AG09319 (cell line): Measurements from ENCODE around the gene TMUB1.

Experiments used
- DNase-seq: peaks from one replicate; pipeline ENCODE4 v3.0.0-alpha.2; 2010; ENCODE audit warnings: low read depth; ENCODE audit errors: extremely low read depth
- TF ChIP-seq, protein P1 (sequence below): IDR thresholded peaks from 2 replicates; pipeline ENCODE4 v1.5.1; 2011; ENCODE audit warnings: low read depth, mild to moderate bottlenecking, inconsistent platforms, low read length, moderate library complexity

TMUB1 gene

GRCh38 chr7:151069841-151070573 lies 13.3 kb downstream of the TMUB1 start:
- no peak for DNase-seq

GRCh38 chr7:151068069-151068773 lies 15.1 kb downstream of the TMUB1 start:
- no peak for DNase-seq
- TF ChIP-seq, protein P1, sequence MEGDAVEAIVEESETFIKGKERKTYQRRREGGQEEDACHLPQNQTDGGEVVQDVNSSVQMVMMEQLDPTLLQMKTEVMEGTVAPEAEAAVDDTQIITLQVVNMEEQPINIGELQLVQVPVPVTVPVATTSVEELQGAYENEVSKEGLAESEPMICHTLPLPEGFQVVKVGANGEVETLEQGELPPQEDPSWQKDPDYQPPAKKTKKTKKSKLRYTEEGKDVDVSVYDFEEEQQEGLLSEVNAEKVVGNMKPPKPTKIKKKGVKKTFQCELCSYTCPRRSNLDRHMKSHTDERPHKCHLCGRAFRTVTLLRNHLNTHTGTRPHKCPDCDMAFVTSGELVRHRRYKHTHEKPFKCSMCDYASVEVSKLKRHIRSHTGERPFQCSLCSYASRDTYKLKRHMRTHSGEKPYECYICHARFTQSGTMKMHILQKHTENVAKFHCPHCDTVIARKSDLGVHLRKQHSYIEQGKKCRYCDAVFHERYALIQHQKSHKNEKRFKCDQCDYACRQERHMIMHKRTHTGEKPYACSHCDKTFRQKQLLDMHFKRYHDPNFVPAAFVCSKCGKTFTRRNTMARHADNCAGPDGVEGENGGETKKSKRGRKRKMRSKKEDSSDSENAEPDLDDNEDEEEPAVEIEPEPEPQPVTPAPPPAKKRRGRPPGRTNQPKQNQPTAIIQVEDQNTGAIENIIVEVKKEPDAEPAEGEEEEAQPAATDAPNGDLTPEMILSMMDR: no peak

More at GRCh38 chr7:151069841-151070573, 13.3 kb downstream of the TMUB1 start:
- TF ChIP-seq, protein P1: no peak

GRCh38 chr7:151066273-151066974 lies 16.9 kb downstream of the TMUB1 start:
- no peak for DNase-seq
- TF ChIP-seq, protein P1: no peak

DNA sequence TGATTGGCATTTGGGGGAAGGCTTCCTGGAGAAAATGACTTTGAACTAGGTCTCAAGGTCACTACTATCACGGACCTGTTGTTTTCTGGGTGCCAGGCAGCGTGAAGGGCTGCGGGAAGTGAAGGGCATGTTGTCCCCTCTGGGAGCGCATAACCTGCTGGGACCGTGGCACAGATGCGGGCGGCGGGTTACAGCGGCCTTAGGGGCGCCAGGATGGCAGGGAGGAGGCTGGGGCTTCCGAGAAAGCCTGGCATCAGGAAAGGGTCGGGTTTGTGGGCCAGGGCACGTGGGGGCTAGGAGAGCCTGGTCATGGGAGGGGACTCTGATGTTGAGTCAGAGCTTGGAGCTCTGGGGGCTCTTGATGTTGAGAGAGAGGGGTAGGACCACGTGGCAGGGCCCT lies 17.8 kb downstream of the TMUB1 start:
- TF ChIP-seq, protein P1: no peak
- no peak for DNase-seq

DNA sequence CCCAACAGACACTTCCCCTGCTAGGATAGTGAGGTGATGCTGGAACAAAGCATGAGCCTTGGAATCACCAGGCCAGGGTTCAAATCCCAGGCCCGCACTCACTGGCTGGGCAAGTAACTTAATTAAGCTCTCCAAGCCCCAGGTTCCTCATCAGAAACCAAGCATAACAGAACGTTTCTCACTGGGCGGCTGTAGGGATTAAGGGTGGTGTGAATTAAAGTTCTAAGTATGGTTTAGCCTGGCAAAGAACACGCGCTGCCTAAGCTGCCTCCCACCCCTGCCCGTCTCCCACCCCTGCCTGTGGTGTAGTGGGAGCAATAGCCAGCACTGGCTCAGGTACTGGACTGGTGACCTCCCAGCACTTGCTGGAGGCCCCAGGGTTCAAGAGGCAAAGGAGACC lies 18.3 kb downstream of the TMUB1 start:
- no peak for DNase-seq
- TF ChIP-seq, protein P1: no peak

DNA sequence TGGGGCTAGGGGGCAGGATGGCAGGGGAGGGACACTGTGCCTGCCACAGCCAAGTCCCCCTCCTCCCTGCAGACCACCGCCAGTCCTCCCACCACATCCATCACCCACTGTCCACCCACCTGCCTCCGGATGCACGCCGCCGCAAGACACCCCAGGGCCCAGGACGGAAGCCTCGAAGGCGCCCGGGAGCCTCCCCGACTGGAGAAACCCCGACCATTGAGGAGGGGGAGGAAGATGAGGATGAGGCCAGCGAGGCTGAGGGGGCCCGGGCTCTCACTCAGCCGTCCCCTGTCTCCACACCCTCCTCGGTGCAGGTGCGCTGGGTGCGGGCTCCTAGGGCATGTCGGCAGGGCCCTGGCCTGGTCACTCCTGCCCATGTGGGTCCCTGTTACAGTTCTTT lies 18.8 kb downstream of the TMUB1 start:
- DNase-seq: no peak
- TF ChIP-seq, protein P1: no peak

GRCh38 chr7:151063212-151063561 lies 20.1 kb downstream of the TMUB1 start:
- TF ChIP-seq, protein P1: no peak
- DNase-seq: no peak
